ENCODE measurements around the gene MMP13.
"Not testable (repeated sequence)": the region's sequence is repeated elsewhere in the genome, so short reads cannot be mapped to it uniquely, and the experiment has no call there.

MMP13 gene

DNA sequence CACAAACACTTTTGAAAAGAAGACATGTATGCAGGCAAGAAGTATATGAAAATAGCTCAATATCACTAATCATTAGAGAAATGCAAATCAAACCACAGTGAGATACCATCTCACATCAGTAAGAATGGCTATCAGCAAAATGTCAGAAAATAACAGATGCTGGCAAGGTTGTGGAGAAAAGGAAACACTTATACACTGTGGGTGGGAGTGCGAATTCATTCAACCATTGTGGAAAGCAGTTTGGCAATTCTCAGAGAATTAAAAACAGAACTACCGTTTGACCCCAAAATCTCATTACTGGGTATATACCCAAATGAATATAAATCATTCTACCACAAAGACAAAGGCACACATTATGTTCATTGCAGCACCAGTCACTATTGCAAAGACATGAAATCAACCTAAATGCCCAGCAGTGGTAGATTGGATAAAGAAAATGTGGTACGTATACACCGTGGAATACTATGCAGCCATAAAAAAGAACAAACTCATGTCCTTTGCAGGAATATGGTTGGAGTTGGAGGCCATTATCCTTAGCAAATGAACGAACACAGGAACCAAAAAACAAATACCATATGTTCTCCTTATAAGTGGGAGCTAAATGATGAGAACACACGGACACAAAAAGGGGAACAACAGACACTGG is 18.5 kb downstream of the MMP13 start:
- in situ Hi-C loops (cut with HindIII; ENCODE audit: low sequenced_read_pairs), result no loop called here

DNA sequence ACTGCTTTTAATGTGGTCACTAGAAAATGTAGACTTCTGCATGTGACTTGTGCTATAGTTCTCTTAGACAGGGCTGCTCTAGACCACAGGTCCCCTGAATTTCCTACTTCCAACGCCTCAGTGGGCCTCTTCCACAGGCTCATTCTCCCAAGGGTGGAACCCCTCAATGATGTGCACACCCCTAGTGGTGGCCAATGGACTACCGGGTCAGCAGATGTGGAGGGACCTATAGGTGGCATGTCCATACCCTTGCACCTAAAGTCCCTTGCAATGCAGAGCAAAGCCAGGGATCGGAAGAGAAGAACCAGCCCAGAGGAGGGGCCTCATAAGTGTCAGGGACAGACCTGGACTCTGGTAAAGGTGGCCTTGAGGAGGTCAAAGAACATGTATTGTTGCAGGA is 20.0 kb downstream of the MMP13 start:
- in situ Hi-C loops (cut with HindIII; ENCODE audit: low sequenced_read_pairs), result no loop called here

DNA sequence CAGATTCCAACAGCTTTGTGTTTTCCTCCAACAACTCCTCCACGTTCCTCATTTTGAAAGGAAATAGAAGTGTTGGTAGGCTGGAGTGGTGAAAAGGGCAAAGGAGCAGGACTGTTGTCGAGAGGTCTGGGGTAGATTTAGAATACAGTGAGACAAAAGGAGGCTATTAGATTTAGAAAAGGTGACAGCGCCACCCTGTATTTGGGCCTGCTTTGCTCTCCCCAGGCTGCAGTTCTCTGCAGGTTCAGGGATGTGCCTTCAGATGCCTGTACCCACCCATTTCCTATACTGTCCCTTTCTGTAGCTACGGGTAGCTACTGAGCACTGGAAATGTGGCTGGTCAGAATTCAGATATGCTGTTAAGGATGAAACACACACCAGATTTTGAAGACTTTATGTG is 20.8 kb downstream of the MMP13 start:
- in situ Hi-C loops (cut with HindIII; ENCODE audit: low sequenced_read_pairs), result no loop called here

DNA sequence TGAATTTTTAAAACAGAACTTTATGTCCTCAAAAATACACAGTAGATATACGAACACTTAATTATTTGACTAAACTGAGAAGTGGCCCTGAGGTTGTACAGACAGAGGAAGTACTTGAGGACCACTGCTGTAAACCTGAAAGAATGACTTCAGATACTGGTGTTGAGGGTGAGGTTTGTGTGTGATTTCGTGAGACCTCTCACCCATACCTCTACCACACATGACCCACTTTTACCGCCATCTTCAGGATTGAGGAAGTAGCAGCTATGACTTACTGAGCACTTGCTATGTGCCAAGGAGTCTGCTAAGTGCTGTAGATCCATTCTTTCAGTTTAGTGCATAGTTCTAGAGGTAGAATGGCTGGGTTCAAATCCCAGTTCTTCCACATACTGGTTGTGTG is 21.9 kb downstream of the MMP13 start:
- in situ Hi-C loops (cut with HindIII; ENCODE audit: low sequenced_read_pairs), result no loop called here

DNA sequence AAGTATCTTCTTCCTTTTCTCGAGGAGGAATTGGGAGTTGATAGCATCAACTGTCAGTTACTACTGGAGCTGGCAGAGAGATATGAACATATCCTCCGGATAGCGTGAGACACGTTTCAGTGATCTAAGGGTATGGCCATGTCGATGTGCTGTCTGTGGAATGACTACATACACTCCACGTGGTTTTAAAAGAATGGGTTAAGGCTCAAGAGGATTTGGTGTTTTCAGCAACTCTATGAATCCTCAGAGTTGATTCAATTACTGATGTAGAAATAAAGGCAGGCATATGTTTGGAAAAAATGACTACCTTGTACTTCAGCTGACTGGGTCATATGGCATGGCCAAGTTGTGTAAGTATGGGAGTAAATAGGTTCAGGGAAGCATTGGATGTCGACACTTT is 22.9 kb downstream of the MMP13 start:
- in situ Hi-C loops (cut with HindIII; ENCODE audit: low sequenced_read_pairs), result no loop called here

GRCh38 chr11:102930451-102930850 is 25.1 kb downstream of the MMP13 start:
- in situ Hi-C loops (cut with HindIII; ENCODE audit: low sequenced_read_pairs), result no loop called here

DNA sequence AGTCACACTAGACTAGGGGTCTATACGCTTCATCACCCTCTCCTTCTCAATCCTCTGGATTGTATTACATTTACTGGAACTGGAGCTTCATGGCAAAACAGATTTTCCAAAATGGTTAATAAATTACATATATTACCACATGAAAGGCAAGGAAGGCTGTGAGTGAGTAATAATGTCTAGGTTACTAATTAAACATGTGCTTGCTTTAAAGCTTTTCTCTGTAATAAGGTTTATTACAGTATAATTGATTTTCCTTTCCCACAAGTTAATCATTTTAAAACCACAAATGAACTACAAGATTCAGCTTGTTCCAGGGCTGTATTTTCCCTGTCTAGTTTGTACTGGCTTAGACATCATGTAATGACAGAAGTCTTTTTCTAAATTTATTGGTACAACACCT is 25.6 kb downstream of the MMP13 start:
- in situ Hi-C loops (cut with HindIII; ENCODE audit: low sequenced_read_pairs), result no loop called here

GRCh38 chr11:102929166-102929565 is 26.4 kb downstream of the MMP13 start:
- in situ Hi-C loops (cut with HindIII; ENCODE audit: low sequenced_read_pairs), result no loop called here

DNA sequence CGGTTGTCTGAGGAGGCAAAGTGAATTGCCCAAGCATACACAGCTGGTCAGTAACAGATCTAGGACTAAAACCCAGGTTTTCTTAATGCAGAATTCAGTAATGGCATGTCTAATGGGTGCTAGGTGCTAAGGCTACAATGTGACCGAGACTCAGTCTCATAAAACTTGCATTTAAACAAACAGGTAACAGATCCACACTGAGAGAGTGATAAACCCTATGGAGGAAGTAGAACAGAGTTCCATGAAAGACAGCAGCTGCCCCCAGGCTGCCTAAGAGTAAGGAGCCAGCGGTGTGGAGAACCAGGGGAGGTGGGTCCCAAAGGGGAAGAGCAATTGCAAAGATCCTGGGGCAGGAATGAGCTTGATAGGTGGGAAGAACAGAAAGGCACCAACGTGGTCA is 27.3 kb downstream of the MMP13 start:
- in situ Hi-C loops (cut with HindIII; ENCODE audit: low sequenced_read_pairs), result no loop called here

- in situ Hi-C loops (cut with HindIII; ENCODE audit: low sequenced_read_pairs), result no loop called here
Measured at GRCh38 chr11:102927624-102927990, 27.9 kb downstream of the MMP13 start.

DNA sequence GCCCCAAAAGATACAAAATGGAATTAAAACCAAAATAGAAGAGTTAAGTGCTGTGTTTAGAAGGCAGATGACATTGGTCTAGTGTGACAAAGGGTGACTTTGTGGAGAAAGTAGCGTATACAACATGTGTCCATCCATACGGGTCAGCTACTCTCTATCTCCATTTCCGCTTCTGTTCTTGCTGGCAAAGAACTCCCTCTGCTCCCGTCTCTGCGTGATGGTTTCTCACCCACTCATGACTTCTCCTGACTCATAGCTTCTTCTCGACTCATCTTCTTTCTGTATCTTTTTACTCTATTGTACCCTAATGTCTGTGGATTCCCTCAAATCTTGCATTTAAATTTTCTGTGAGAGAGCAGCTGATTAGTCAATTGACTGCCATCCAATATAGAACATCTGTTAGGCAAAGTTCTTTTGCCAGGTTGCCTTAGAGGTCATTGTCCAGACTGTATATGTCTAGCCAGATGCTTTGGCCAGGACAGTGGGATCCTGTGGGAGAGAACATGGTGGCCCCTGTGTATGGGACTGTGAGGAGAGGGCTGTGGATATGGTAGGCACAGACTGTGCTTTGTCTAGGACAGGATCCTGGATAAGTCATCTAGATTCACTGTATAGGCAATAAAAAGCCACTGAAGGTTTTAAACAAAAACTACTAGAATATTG is 28.4 kb downstream of the MMP13 start:
- in situ Hi-C loops (cut with HindIII; ENCODE audit: low sequenced_read_pairs), result no loop called here

DNA sequence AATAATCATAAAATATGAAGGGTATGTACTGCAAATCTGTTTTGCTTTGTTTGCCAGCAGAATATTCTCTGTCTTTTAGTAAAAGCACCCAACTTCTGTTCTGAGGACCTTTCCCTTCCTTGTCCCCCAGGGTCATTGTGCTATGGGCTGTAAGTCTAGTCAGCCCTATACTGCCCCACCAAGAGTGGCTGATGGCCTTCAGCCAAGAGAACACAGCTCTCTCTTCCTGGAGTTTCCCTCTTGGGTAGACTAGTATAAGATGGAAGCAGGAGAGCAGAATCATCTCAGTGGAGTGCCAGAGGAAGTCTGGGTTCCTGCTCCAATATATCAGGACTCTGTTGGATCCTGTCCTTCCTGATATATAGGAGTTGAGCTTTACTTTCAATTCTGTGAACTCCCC is 29.0 kb downstream of the MMP13 start:
- in situ Hi-C loops (cut with HindIII; ENCODE audit: low sequenced_read_pairs), result no loop called here

DNA sequence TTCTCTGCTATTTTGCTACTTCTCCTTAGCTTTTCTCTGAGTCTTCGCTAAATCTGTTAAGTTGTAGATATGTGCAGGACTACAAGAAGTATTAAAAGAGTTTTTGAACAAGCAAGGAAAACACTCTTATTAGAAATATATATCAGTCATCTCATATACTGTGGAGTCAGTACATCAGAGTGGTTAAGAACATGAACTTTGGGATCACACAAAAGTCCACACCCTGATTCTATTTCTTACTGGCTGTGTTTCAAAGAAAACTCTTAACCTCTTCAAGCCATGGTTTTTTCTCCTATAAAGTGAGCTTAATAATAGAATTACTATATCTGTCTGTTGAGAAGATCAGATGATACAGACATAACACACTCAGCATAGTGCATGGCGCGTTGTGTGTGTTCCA is 29.5 kb downstream of the MMP13 start:
- in situ Hi-C loops (cut with HindIII; ENCODE audit: low sequenced_read_pairs), result no loop called here

DNA sequence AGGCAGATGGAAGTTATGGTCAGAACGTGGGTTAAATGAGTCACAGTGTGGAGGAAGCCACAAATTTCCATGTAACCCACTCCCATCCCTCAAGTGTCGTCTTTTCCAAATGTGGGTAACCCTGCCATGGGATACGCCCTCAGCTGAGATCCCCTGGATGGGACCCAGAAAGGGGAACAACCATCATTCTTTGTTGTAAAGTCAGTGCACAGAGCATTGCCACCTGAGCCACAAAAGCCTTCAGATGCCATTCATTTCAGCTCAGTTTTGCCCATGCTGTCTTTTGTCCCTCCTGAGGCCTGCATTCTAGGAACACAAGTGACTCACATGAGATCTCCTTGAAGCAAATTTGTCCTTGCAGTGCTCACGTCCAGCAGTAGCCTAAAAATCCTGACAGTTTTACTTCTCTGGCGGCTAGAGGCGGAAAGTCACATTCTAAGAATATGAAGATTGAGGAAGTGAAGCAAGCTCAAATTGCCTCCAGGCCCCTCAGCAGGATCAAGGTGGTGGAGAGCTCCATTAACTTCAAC is 30.6 kb downstream of the MMP13 start:
- in situ Hi-C loops (cut with HindIII; ENCODE audit: low sequenced_read_pairs), result no loop called here

- in situ Hi-C loops (cut with HindIII; ENCODE audit: low sequenced_read_pairs), result no loop called here
Measured at GRCh38 chr11:102921587-102922220, 33.8 kb downstream of the MMP13 start.

DNA sequence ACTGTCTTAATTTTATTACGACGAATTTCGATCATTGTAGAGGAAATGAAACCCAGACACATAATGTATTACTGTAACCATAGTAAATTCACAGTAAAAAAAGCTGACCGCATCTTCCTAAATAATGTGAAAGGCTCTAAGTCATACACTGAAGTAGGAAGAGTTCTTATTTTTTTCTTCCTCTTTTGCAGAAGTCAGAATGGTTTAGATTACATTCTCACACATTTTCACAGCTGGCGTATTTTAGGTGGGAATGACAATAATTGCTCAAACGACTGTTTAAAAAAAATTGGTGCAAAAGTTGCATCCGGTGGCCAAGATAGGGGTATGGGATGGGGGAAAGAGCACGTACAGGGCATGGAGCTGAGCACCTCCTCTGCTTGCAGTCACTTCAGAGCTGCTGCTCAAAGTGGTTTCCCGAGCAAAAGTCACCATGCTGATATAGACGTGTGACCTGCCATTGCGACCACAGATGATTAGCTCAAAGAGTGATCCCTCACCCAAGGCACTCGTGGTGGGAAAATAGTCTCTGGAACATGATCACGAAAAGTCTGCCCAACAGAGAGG is 35.3 kb downstream of the MMP13 start:
- in situ Hi-C loops (cut with HindIII; ENCODE audit: low sequenced_read_pairs), result no loop called here

- in situ Hi-C loops (cut with HindIII; ENCODE audit: low sequenced_read_pairs), result no loop called here
Measured at GRCh38 chr11:102915044-102915375, 40.5 kb downstream of the MMP13 start.

DNA sequence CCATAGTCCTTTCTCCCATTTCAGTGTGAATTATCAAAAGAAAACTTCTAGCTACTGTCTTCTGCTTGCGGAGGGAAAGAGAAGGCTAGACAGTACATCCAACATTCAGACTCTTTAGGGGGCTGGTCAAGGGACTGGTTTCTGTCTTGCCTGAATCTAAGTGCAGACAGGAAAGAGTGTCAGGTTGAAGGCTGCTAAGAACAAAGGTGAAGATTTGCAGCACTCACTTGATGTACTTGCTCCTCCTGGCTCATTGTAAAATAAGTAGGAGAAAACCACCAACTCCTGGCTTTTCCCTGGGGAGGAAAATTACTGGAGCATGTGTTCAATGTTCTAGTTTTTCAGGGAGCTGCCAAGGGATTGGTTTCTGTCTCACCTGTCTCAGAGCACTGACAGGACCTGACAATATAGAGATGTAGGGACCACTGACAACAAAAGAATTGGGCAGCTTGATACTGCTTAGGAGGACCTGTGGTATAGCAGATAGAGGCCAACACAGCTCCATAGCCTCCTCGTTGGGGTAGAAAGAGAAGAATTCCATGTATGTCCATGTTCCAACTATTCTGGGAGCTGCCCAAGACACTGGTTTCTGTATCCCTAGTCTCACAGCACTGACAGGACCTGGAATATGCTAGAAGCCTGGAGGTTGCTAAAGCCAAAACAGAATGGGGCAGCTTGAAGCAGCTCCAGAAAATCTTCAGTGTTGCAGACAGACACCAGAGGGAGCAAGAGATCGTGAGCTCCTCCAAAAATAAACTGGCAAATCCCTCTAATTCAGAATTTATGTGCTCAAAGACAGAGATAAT is 41.1 kb downstream of the MMP13 start:
- in situ Hi-C loops (cut with HindIII; ENCODE audit: low sequenced_read_pairs), result no loop called here

DNA sequence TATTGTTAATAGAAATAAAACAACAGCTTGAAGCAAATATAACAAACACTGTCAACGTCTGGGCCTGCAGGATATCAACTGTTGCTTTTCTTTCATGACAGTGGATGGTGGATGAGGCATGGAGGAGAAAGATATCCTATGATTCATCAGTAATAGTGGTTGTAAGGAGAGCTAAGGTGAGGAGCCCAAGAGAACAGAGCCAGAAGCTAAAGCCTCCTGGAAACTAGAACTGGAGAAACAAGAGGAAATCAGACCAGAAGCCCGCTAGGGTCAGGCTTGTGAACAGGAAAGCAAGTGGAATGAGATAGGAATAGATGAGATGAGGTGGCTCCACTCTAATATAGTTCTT is 43.1 kb downstream of the MMP13 start:
- in situ Hi-C loops (cut with HindIII; ENCODE audit: low sequenced_read_pairs), result no loop called here

- in situ Hi-C loops (cut with HindIII; ENCODE audit: low sequenced_read_pairs), result no loop called here
Measured at GRCh38 chr11:102911758-102912481, 43.6 kb downstream of the MMP13 start.

- in situ Hi-C loops (cut with HindIII; ENCODE audit: low sequenced_read_pairs), result not testable (repeated sequence)
Measured at GRCh38 chr11:102905848-102906247, 49.7 kb downstream of the MMP13 start.
